Panc1 (cell line): ENCODE measurements around the gene IL17D. TPM values are rescaled to one million over a fixed set of nuclear protein-coding genes. Genes with fewer than 3 reads are reported as not detected.

Experiments
- ATAC-seq: fragments of 200-7000 bp; cut with Tn5 transposase; 2 replicates; pipeline ENCODE4 v1.9.1; 2020; ENCODE audit warnings: mild to moderate bottlenecking, moderate library complexity
- BruUV-seq: library from RNA; stranded (reverse); fragments of 400-500 nt; replicated peaks from 2 replicates; lab custom pipeline; 2021; lab: Mats Ljungman, UMichigan
- CTCF ChIA-PET: fragments of 300-600 bp; sonication (Branson Sonifier 250); formaldehyde crosslinking; loops from one replicate; lab custom pipeline; 2022; ENCODE audit warnings: antibody characterized with exemption; lab: Charles Lee
- POLR2A ChIA-PET: fragments of 300-600 bp; sonication (Branson Sonifier 250); formaldehyde crosslinking; loops from one replicate; lab custom pipeline; 2022; ENCODE audit warnings: antibody characterized with exemption; lab: Charles Lee
- DNase-seq: peaks from one replicate; pipeline ENCODE4 v3.0.0-alpha.2; 2010; ENCODE audit warnings: low read depth, low spot score
- H3K27ac ChIP-seq: 2 replicates; pipeline ENCODE4 v1.5.1; 2011; ENCODE audit warnings: mild to moderate bottlenecking, low read length, inconsistent platforms
- H3K27me3 ChIP-seq: fragments of 200-500 bp; sonication (Bioruptor generic); 2 replicates; pipeline ENCODE4 v1.6.0; 2014; ENCODE audit warnings: low read length, inconsistent platforms; ENCODE audit not compliant: control insufficient read depth, insufficient read depth
- H3K36me3 ChIP-seq: fragments of 200-500 bp; sonication (Bioruptor generic); 2 replicates; pipeline ENCODE4 v1.5.1; 2014; ENCODE audit warnings: inconsistent platforms, mild to moderate bottlenecking, low read length, moderate library complexity; ENCODE audit not compliant: control insufficient read depth, insufficient read depth
- H3K4me1 ChIP-seq: 2 replicates; pipeline ENCODE4 v1.5.1; 2011; ENCODE audit warnings: inconsistent platforms, mild to moderate bottlenecking, low read length, moderate library complexity; ENCODE audit not compliant: control insufficient read depth, insufficient read depth
- H3K4me3 ChIP-seq, 2 experiments: 2 replicates each; pipeline ENCODE4 v1.5.1; 2011 to 2012; ENCODE audit warnings: low read depth in 2 of 2, low read length in 2 of 2, mild to moderate bottlenecking in 2 of 2, inconsistent platforms in 1 of 2, moderate library complexity in 1 of 2
- H3K9me3 ChIP-seq: fragments of 200-500 bp; sonication (Bioruptor generic); 2 replicates; pipeline ENCODE4 v1.5.1; 2014; ENCODE audit warnings: low read depth, mild to moderate bottlenecking, inconsistent platforms, low read length, moderate library complexity; ENCODE audit not compliant: control insufficient read depth, insufficient read depth
- POLR2AphosphoS5 ChIP-seq: IDR thresholded peaks from 2 replicates; pipeline ENCODE4 v1.6.1; 2012; ENCODE audit warnings: mild to moderate bottlenecking, low read depth, low read length, moderate library complexity
- SIN3A ChIP-seq: IDR thresholded peaks from 2 replicates; pipeline ENCODE4 v1.6.1; 2012; ENCODE audit warnings: low read depth, mild to moderate bottlenecking, low read length, moderate library complexity, borderline replicate concordance; ENCODE audit not compliant: insufficient read depth
- TCF7L2 ChIP-seq: IDR thresholded peaks from 2 replicates; pipeline ENCODE4 v1.6.1; 2011; ENCODE audit warnings: mild to moderate bottlenecking, low read depth, low read length, inconsistent platforms
- in situ Hi-C: cut with HindIII; loops from 2 replicates; pipeline ENCODE4 v1.10.0; 2016; ENCODE audit warnings: low sequenced_read_pairs, low pct_unique_long_range_greater_than_20kb
- intact Hi-C: fragments of 100-400 bp; cut with micrococcal nuclease; formaldehyde crosslinking; loops from one replicate; pipeline ENCODE4 v1.10.0; 2022; ENCODE audit not compliant: unreplicated experiment
- total RNA-seq: library from RNA; stranded (reverse); gene quantifications from one replicate; pipeline ENCODE4 v1.2.1, GENCODE V29; 2021; ENCODE audit not compliant: unreplicated experiment
- TF ChIP-seq, protein P1 (sequence below), 2 experiments: IDR thresholded peaks; 2 replicates each; pipeline ENCODE4 v1.6.1; 2011 to 2012; ENCODE audit warnings: low read depth in 2 of 2, control low read depth in 1 of 2, low read length in 1 of 2, mild to moderate bottlenecking in 1 of 2, moderate library complexity in 1 of 2; ENCODE audit not compliant: insufficient read depth in 1 of 2
- TF ChIP-seq, protein P2 (sequence below): fragments of 450-650 bp; IDR thresholded peaks from 2 replicates; pipeline ENCODE4 v1.5.1; 2017; ENCODE audit warnings: mild to moderate bottlenecking

IL17D gene
- total RNA-seq, 1 experiment from 2014 or later = 0.46 TPM

DNA sequence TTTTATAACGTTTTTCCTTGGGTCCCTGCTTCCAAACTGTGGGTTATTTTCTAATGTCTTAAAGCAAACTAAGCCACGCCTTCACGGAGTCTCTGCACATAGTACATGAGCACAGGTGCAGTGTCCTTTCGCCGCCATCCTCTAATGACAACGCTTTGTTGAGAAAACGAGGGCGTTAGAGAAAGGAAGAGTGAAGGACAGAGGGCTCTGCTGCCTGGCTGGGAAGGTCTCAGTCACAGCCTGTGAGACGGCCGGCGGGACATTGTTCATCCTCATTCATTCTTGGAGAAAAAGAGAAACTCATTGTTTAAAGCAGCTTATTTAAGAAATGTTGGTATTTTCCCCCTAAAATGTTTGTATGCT is 9.5 kb downstream of the IL17D start:
- in situ Hi-C loops (no loop called here), intact Hi-C loops (no loop called here)
- no peaks in the 10 kb centered on the region for H3K9me3 ChIP-seq
- no peak for TF ChIP-seq TCF7L2
- TF ChIP-seq, protein P1, sequence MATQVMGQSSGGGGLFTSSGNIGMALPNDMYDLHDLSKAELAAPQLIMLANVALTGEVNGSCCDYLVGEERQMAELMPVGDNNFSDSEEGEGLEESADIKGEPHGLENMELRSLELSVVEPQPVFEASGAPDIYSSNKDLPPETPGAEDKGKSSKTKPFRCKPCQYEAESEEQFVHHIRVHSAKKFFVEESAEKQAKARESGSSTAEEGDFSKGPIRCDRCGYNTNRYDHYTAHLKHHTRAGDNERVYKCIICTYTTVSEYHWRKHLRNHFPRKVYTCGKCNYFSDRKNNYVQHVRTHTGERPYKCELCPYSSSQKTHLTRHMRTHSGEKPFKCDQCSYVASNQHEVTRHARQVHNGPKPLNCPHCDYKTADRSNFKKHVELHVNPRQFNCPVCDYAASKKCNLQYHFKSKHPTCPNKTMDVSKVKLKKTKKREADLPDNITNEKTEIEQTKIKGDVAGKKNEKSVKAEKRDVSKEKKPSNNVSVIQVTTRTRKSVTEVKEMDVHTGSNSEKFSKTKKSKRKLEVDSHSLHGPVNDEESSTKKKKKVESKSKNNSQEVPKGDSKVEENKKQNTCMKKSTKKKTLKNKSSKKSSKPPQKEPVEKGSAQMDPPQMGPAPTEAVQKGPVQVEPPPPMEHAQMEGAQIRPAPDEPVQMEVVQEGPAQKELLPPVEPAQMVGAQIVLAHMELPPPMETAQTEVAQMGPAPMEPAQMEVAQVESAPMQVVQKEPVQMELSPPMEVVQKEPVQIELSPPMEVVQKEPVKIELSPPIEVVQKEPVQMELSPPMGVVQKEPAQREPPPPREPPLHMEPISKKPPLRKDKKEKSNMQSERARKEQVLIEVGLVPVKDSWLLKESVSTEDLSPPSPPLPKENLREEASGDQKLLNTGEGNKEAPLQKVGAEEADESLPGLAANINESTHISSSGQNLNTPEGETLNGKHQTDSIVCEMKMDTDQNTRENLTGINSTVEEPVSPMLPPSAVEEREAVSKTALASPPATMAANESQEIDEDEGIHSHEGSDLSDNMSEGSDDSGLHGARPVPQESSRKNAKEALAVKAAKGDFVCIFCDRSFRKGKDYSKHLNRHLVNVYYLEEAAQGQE (IDR thresholded peaks at IDR 0.05; ENCODE audit: insufficient read depth in 1 of 2, low read depth in 2 of 2, low read length in 1 of 2) = no peak
- no peak for TF ChIP-seq POLR2AphosphoS5
- H3K4me1 ChIP-seq = peaks cover 6% of the 10 kb centered on the region; the same call in 1 of the 2 replicates
- DNase-seq (no peak), ATAC-seq (no peak)
- H3K4me3 ChIP-seq = peak overlapping the region; percentile 36 to 51
- no peaks in the 10 kb centered on the region for H3K36me3 ChIP-seq
- no TSS peak for BruUV-seq
- H3K27ac ChIP-seq = no peak overlapping the region
- POLR2A ChIA-PET = no interaction called here
- H3K27me3 ChIP-seq = no peaks in the 10 kb centered on the region
- CTCF ChIA-PET = interaction anchor here (0.6 kb wide), 1 partner anchor 20 kb away, joined by 3 read pairs; no protein-coding TSS in a partner anchor

DNA sequence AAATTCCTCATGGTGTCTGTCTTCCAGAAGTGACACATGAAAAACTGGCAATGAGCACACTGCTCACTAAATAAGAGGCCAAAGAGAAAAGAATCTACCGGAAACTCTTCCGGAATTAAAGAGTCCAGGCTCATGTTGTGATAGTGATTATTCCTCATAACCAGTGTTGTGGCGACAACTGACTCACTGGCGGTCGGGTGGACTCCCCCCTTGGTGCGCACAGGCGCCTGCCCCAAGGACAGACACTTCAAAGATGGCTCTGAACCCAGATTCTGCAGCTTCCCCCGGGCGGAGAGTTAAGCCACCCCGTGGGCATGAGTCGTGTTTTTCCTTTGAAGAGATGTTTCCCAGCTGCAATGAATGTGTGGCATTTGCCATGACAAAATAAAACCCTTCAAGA is 10.3 kb downstream of the IL17D start:
- no peak for ATAC-seq
- in situ Hi-C loops (no loop called here), intact Hi-C loops (no loop called here)
- Histone ChIP-seq H3K4me3 (no peak overlapping the region), H3K27me3 (no peaks in the 10 kb centered on the region), H3K4me1 (peaks cover 6% of the 10 kb centered on the region; the same call in 1 of the 2 replicates), H3K36me3 (no peaks in the 10 kb centered on the region), H3K9me3 (no peaks in the 10 kb centered on the region), H3K27ac (no peak overlapping the region)
- TF ChIP-seq TCF7L2 (no peak), POLR2AphosphoS5 (no peak), SIN3A (no peak)
- TF ChIP-seq, protein P1 (IDR thresholded peaks at IDR 0.05; ENCODE audit: insufficient read depth in 1 of 2, low read depth in 2 of 2, low read length in 1 of 2) = no peak
- TF ChIP-seq, protein P2, sequence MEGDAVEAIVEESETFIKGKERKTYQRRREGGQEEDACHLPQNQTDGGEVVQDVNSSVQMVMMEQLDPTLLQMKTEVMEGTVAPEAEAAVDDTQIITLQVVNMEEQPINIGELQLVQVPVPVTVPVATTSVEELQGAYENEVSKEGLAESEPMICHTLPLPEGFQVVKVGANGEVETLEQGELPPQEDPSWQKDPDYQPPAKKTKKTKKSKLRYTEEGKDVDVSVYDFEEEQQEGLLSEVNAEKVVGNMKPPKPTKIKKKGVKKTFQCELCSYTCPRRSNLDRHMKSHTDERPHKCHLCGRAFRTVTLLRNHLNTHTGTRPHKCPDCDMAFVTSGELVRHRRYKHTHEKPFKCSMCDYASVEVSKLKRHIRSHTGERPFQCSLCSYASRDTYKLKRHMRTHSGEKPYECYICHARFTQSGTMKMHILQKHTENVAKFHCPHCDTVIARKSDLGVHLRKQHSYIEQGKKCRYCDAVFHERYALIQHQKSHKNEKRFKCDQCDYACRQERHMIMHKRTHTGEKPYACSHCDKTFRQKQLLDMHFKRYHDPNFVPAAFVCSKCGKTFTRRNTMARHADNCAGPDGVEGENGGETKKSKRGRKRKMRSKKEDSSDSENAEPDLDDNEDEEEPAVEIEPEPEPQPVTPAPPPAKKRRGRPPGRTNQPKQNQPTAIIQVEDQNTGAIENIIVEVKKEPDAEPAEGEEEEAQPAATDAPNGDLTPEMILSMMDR = no peak
- no TSS peak for BruUV-seq
- CTCF ChIA-PET = interaction anchor here (0.6 kb wide), 1 partner anchor 19 kb away, joined by 3 read pairs; no protein-coding TSS in a partner anchor
- DNase-seq = no peak
- POLR2A ChIA-PET = no interaction called here
